ENCODE results near the gene TSR3. TPM values are rescaled to one million over a fixed set of nuclear protein-coding genes. Genes with fewer than 3 reads are reported as not detected.

The TSR3 gene
- total RNA-seq, 1 experiment from 2014 or later: 20.1 TPM

GRCh38 chr16:1325261-1325660 lies 26.4 kb downstream of the TSR3 start:
- no peaks in the 10 kb centered on the region for H3K4me1 ChIP-seq (ENCODE audit: low read length)
- no peak overlapping the region for H2AFZ ChIP-seq (ENCODE audit: low read length)
- no peak overlapping the region for H3K4me3 ChIP-seq (ENCODE audit: low read length)
- no peaks in the 10 kb centered on the region for H4K20me1 ChIP-seq (ENCODE audit: insufficient read depth, low read depth, low read length)
- H3K79me2 ChIP-seq (ENCODE audit: low read length): no peaks in the 10 kb centered on the region
- H3K9me2 ChIP-seq (replicated peaks; ENCODE audit: insufficient read depth, low read length): no peaks in the 10 kb centered on the region
- no peak overlapping the region for H3K4me2 ChIP-seq (ENCODE audit: low read depth, low read length, poor library complexity, severe bottlenecking)
- peaks cover 4% of the 10 kb centered on the region for H3K9me3 ChIP-seq (ENCODE audit: low read length)
- 0 out of 2 replicates have a peak, but pooled peaks cover 3% of the 10 kb centered on the region for H3K36me3 ChIP-seq (ENCODE audit: insufficient read depth, low read length)
- H3K27me3 ChIP-seq (ENCODE audit: low read length): no peaks in the 10 kb centered on the region
- no peak overlapping the region for H3K27ac ChIP-seq (ENCODE audit: low read length)
- no peak overlapping the region for H3K9ac ChIP-seq (ENCODE audit: low read length)
- no peak for DNase-seq

DNA sequence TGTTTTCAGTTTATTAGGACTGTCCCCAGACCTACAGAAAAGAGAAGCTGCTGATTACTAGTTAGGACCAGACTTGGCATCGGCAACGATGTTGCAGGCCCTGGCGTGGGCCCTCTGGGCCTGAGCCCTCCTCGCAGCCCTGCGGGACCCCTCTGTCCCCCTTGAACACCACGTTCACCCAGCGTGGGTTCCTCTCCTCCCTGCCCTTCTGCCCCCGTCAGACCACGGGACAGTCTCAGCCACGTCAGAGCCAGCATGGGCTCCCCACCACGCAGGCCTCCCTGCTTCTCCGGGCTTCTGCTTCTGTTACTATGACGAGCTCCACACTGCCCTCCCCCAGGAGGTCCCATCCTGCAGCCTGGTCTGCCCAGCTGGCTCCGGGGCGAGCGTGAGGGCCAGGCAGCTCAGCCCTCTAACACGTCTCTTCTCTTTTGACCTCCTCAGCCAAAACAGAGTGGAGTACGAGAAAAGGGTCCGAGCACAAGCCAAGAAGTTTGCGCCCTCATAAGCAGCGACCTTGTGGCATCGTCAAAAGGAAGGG lies 27.3 kb downstream of the TSR3 start:
- no peak overlapping the region for H3K4me3 ChIP-seq (ENCODE audit: low read length)
- no peaks in the 10 kb centered on the region for H3K9me2 ChIP-seq (replicated peaks; ENCODE audit: insufficient read depth, low read length)
- no peaks in the 10 kb centered on the region for H4K20me1 ChIP-seq (ENCODE audit: insufficient read depth, low read depth, low read length)
- H2AFZ ChIP-seq (ENCODE audit: low read length): no peak overlapping the region
- no peaks in the 10 kb centered on the region for H3K4me1 ChIP-seq (ENCODE audit: low read length)
- no peaks in the 10 kb centered on the region for H3K79me2 ChIP-seq (ENCODE audit: low read length)
- H3K36me3 ChIP-seq (ENCODE audit: insufficient read depth, low read length): 0 out of 2 replicates have a peak, but pooled peaks cover 5% of the 10 kb centered on the region
- H3K27me3 ChIP-seq (ENCODE audit: low read length): no peaks in the 10 kb centered on the region
- H3K9me3 ChIP-seq (ENCODE audit: low read length): no peaks in the 10 kb centered on the region
- DNase-seq: no peak
- H3K27ac ChIP-seq (ENCODE audit: low read length): no peak overlapping the region
- H3K4me2 ChIP-seq (ENCODE audit: low read depth, low read length, poor library complexity, severe bottlenecking): no peak overlapping the region
- no peak overlapping the region for H3K9ac ChIP-seq (ENCODE audit: low read length)

- H3K4me2 ChIP-seq (ENCODE audit: low read depth, low read length, poor library complexity, severe bottlenecking): no peak overlapping the region
- H3K36me3 ChIP-seq (ENCODE audit: insufficient read depth, low read length): peaks cover 6% of the 10 kb centered on the region; the same call in 1 of the 2 replicates
- H4K20me1 ChIP-seq (ENCODE audit: insufficient read depth, low read depth, low read length): peaks cover under 1% of the 10 kb centered on the region; the same call in 1 of the 2 replicates
Observed at GRCh38 chr16:1323296-1324239, 28.1 kb downstream of the TSR3 start.

GRCh38 chr16:1322407-1322806 lies 29.3 kb downstream of the TSR3 start:
- DNase-seq: no peak
- H3K36me3 ChIP-seq (ENCODE audit: insufficient read depth, low read length): peaks cover 17% of the 10 kb centered on the region
- no peaks in the 10 kb centered on the region for H3K4me1 ChIP-seq (ENCODE audit: low read length)
- no peak overlapping the region for H3K4me3 ChIP-seq (ENCODE audit: low read length)
- H3K27ac ChIP-seq (ENCODE audit: low read length): no peak overlapping the region
- no peaks in the 10 kb centered on the region for H3K9me3 ChIP-seq (ENCODE audit: low read length)
- H3K4me2 ChIP-seq (ENCODE audit: low read depth, low read length, poor library complexity, severe bottlenecking): no peak overlapping the region
- peaks cover 10% of the 10 kb centered on the region for H4K20me1 ChIP-seq (ENCODE audit: insufficient read depth, low read depth, low read length)
- H3K9me2 ChIP-seq (replicated peaks; ENCODE audit: insufficient read depth, low read length): no peaks in the 10 kb centered on the region
- H3K79me2 ChIP-seq (ENCODE audit: low read length): peaks cover under 1% of the 10 kb centered on the region; the same call in 1 of the 2 replicates
- H3K27me3 ChIP-seq (ENCODE audit: low read length): no peaks in the 10 kb centered on the region
- H3K9ac ChIP-seq (ENCODE audit: low read length): no peak overlapping the region
- no peak overlapping the region for H2AFZ ChIP-seq (ENCODE audit: low read length)

More at GRCh38 chr16:1323296-1324239, 28.1 kb downstream of the TSR3 start:
- Histone ChIP-seq H2AFZ (ENCODE audit: low read length) (no peak overlapping the region), H3K9me2 (replicated peaks; ENCODE audit: insufficient read depth, low read length) (no peaks in the 10 kb centered on the region), H3K27me3 (ENCODE audit: low read length) (no peaks in the 10 kb centered on the region), H3K4me3 (ENCODE audit: low read length) (no peak overlapping the region), H3K9ac (ENCODE audit: low read length) (no peak overlapping the region), H3K27ac (ENCODE audit: low read length) (no peak overlapping the region), H3K4me1 (ENCODE audit: low read length) (no peaks in the 10 kb centered on the region), H3K79me2 (ENCODE audit: low read length) (no peaks in the 10 kb centered on the region), H3K9me3 (ENCODE audit: low read length) (no peaks in the 10 kb centered on the region)
- no peak for DNase-seq

DNA sequence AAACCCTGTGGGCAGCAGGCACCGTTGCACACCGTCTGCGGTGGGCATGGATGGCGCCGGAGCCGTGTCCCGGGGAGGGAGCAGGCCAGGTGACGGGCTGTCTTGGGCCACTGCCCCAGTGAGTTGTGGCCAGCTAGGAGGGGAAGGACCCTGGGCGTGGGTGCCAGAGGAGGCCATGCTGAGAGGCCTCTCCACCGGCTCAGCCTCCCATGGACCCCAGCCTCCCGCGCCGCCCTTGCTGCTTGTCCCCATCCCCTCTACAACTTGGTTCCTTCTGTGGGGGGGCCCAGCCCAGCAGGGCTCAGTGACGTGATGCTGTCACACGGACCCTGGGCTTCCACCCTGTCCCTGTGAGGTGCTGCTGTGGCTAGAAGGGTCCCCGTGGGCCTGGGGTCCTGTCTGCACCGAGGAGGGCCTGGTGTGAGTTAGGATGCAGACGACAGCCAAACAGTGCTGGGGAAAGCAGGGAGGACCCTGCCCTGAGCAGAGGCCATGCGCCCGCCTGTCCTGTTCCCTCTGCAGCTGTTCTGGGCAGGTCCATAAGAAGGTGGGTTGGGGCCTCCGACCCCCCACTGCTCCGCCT lies 30.9 kb downstream of the TSR3 start:
- H4K20me1 ChIP-seq (ENCODE audit: insufficient read depth, low read depth, low read length): peaks cover 13% of the 10 kb centered on the region
- H3K4me2 ChIP-seq (ENCODE audit: low read depth, low read length, poor library complexity, severe bottlenecking): no peak overlapping the region
- H3K9ac ChIP-seq (ENCODE audit: low read length): no peak overlapping the region
- no peak overlapping the region for H2AFZ ChIP-seq (ENCODE audit: low read length)
- H3K27ac ChIP-seq (ENCODE audit: low read length): no peak overlapping the region
- no peaks in the 10 kb centered on the region for H3K9me2 ChIP-seq (replicated peaks; ENCODE audit: insufficient read depth, low read length)
- no peaks in the 10 kb centered on the region for H3K9me3 ChIP-seq (ENCODE audit: low read length)
- DNase-seq: no peak
- no peaks in the 10 kb centered on the region for H3K27me3 ChIP-seq (ENCODE audit: low read length)
- H3K36me3 ChIP-seq (ENCODE audit: insufficient read depth, low read length): peaks cover 27% of the 10 kb centered on the region
- no peak overlapping the region for H3K4me3 ChIP-seq (ENCODE audit: low read length)
- H3K4me1 ChIP-seq (ENCODE audit: low read length): no peaks in the 10 kb centered on the region
- peaks cover 8% of the 10 kb centered on the region; the same call in 1 of the 2 replicates for H3K79me2 ChIP-seq (ENCODE audit: low read length)

DNA sequence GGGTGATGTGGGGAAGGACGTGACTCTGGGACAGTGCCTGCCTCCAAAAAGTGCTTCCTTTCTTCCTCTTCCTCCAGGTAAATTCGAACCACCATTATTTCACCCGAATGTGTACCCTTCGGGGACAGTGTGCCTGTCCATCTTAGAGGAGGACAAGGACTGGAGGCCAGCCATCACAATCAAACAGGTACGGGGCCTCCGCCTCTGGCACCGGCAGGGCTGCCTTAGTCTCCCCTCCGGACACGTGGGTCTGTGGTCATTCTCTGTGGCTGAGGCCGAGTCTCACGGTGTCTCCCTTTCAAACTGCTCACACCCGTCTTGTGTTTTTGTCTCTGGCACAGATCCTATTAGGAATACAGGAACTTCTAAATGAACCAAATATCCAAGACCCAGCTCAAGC lies 31.6 kb downstream of the TSR3 start:
- Histone ChIP-seq H3K4me1 (ENCODE audit: low read length) (no peaks in the 10 kb centered on the region), H3K4me3 (ENCODE audit: low read length) (no peak overlapping the region), H3K27ac (ENCODE audit: low read length) (no peak overlapping the region), H2AFZ (ENCODE audit: low read length) (no peak overlapping the region), H3K4me2 (ENCODE audit: low read depth, low read length, poor library complexity, severe bottlenecking) (no peak overlapping the region), H3K36me3 (ENCODE audit: insufficient read depth, low read length) (peaks cover 31% of the 10 kb centered on the region), H3K27me3 (ENCODE audit: low read length) (no peaks in the 10 kb centered on the region), H3K79me2 (ENCODE audit: low read length) (peaks cover 15% of the 10 kb centered on the region), H3K9ac (ENCODE audit: low read length) (no peak overlapping the region), H4K20me1 (ENCODE audit: insufficient read depth, low read depth, low read length) (peaks cover 13% of the 10 kb centered on the region), H3K9me2 (replicated peaks; ENCODE audit: insufficient read depth, low read length) (no peaks in the 10 kb centered on the region), H3K9me3 (ENCODE audit: low read length) (no peaks in the 10 kb centered on the region)
- no peak for DNase-seq

- H3K9me2 ChIP-seq (replicated peaks; ENCODE audit: insufficient read depth, low read length): no peaks in the 10 kb centered on the region
- peaks cover 25% of the 10 kb centered on the region for H3K79me2 ChIP-seq (ENCODE audit: low read length)
- no peak overlapping the region for H3K4me2 ChIP-seq (ENCODE audit: low read depth, low read length, poor library complexity, severe bottlenecking)
- peaks cover 32% of the 10 kb centered on the region for H3K36me3 ChIP-seq (ENCODE audit: insufficient read depth, low read length)
- H3K9ac ChIP-seq (ENCODE audit: low read length): no peak overlapping the region
- H2AFZ ChIP-seq (ENCODE audit: low read length): no peak overlapping the region
- H3K4me3 ChIP-seq (ENCODE audit: low read length): no peak overlapping the region
- DNase-seq: no peak
- H3K4me1 ChIP-seq (ENCODE audit: low read length): no peaks in the 10 kb centered on the region
- H3K27me3 ChIP-seq (ENCODE audit: low read length): no peaks in the 10 kb centered on the region
- no peaks in the 10 kb centered on the region for H3K9me3 ChIP-seq (ENCODE audit: low read length)
- H4K20me1 ChIP-seq (ENCODE audit: insufficient read depth, low read depth, low read length): peaks cover 18% of the 10 kb centered on the region
- no peak overlapping the region for H3K27ac ChIP-seq (ENCODE audit: low read length)
Observed at GRCh38 chr16:1319041-1319440, 32.6 kb downstream of the TSR3 start.

GRCh38 chr16:1318268-1318545 lies 33.5 kb downstream of the TSR3 start:
- Histone ChIP-seq H3K4me2 (ENCODE audit: low read depth, low read length, poor library complexity, severe bottlenecking) (no peak overlapping the region), H3K9me2 (replicated peaks; ENCODE audit: insufficient read depth, low read length) (no peaks in the 10 kb centered on the region), H3K9ac (ENCODE audit: low read length) (no peak overlapping the region), H3K4me3 (ENCODE audit: low read length) (no peak overlapping the region), H3K4me1 (ENCODE audit: low read length) (no peaks in the 10 kb centered on the region), H2AFZ (ENCODE audit: low read length) (no peak overlapping the region), H3K27me3 (ENCODE audit: low read length) (no peaks in the 10 kb centered on the region), H3K9me3 (ENCODE audit: low read length) (no peaks in the 10 kb centered on the region), H3K79me2 (ENCODE audit: low read length) (peaks cover 32% of the 10 kb centered on the region), H3K27ac (ENCODE audit: low read length) (no peak overlapping the region), H3K36me3 (ENCODE audit: insufficient read depth, low read length) (peaks cover 36% of the 10 kb centered on the region), H4K20me1 (ENCODE audit: insufficient read depth, low read depth, low read length) (peaks cover 25% of the 10 kb centered on the region)
- no peak for DNase-seq
